KMS-11 (cell line): ENCODE data around the gene BNIPL.

ENCODE experiments used
- H2AFZ ChIP-seq: fragments of 200-600 bp; sonication (generic); 2 replicates; pipeline ENCODE4 v1.6.1; 2016; ENCODE audit warnings: antibody characterized with exemption, mixed run types, low read depth
- H3K27ac ChIP-seq: fragments of 200-600 bp; sonication (generic); 2 replicates; pipeline ENCODE4 v1.6.1; 2016; ENCODE audit warnings: mild to moderate bottlenecking, mixed run types
- H3K27me3 ChIP-seq: fragments of 200-600 bp; sonication (generic); 2 replicates; pipeline ENCODE4 v1.6.1; 2017; ENCODE audit warnings: mild to moderate bottlenecking, low read depth, mixed run types, moderate library complexity; ENCODE audit not compliant: insufficient read depth
- H3K36me3 ChIP-seq: fragments of 200-600 bp; sonication (generic); 2 replicates; pipeline ENCODE4 v1.6.1; 2017; ENCODE audit warnings: mild to moderate bottlenecking, mixed run types; ENCODE audit not compliant: insufficient read depth
- H3K4me1 ChIP-seq: fragments of 200-600 bp; sonication (generic); 2 replicates; pipeline ENCODE4 v1.6.1; 2016; ENCODE audit warnings: mild to moderate bottlenecking, low read depth, mixed run types; ENCODE audit not compliant: poor library complexity, severe bottlenecking
- H3K4me2 ChIP-seq: fragments of 200-600 bp; sonication (generic); 2 replicates; pipeline ENCODE4 v1.7.0; 2016; ENCODE audit warnings: mild to moderate bottlenecking, mixed run types
- H3K4me3 ChIP-seq: fragments of 200-600 bp; sonication (generic); IDR thresholded peaks from 2 replicates; pipeline ENCODE4 v1.6.1; 2017; ENCODE audit warnings: low read depth, low read length, mixed read lengths; ENCODE audit not compliant: insufficient read depth
- H3K79me2 ChIP-seq: fragments of 200-600 bp; sonication (generic); 2 replicates; pipeline ENCODE4 v1.6.1; 2016; ENCODE audit warnings: low read depth, mixed run types; ENCODE audit not compliant: insufficient read depth
- H3K9ac ChIP-seq: fragments of 200-600 bp; sonication (generic); 2 replicates; pipeline ENCODE4 v1.6.1; 2016; ENCODE audit warnings: mild to moderate bottlenecking, mixed run types
- H4K20me1 ChIP-seq: fragments of 200-600 bp; sonication (generic); 2 replicates; pipeline ENCODE4 v1.6.1; 2016; ENCODE audit warnings: mild to moderate bottlenecking, mixed run types; ENCODE audit not compliant: insufficient read depth
- CTCF ChIP-seq: fragments of 200-600 bp; sonication (generic); conservative IDR thresholded peaks from 2 replicates; pipeline ENCODE4 v1.6.1; 2017; ENCODE audit warnings: low read depth, mild to moderate bottlenecking, antibody characterized with exemption, low read length, moderate library complexity, mixed read lengths

The BNIPL gene

GRCh38 chr1:151060657-151061421, 24.5 kb downstream of the BNIPL start:
- TF ChIP-seq CTCF = no peak
- Histone ChIP-seq H3K4me2 (0 out of 2 replicates have a peak overlapping the region, but pooled peaks have one; percentile 93), H3K36me3 (no peaks in the 10 kb centered on the region; the same call in 1 of the 2 replicates), H3K9ac (no peak overlapping the region), H3K27ac (no peak overlapping the region), H3K79me2 (peaks cover 44% of the 10 kb centered on the region), H2AFZ (peak overlapping the region; percentile 90; the same call in 1 of the 2 replicates), H3K27me3 (no peaks in the 10 kb centered on the region), H3K4me1 (peaks cover 33% of the 10 kb centered on the region), H4K20me1 (peaks cover 3% of the 10 kb centered on the region; the same call in 1 of the 2 replicates), H3K4me3 (no peak overlapping the region)

- H2AFZ ChIP-seq = no peak overlapping the region
- H3K4me1 ChIP-seq = peaks cover 25% of the 10 kb centered on the region
- H3K4me2 ChIP-seq = no peak overlapping the region
- no peaks in the 10 kb centered on the region for H3K27me3 ChIP-seq
- H3K36me3 ChIP-seq = no peaks in the 10 kb centered on the region
- H3K4me3 ChIP-seq = no peak overlapping the region
- H3K79me2 ChIP-seq = peaks cover 35% of the 10 kb centered on the region
- no peak overlapping the region for H3K27ac ChIP-seq
- no peak overlapping the region for H3K9ac ChIP-seq
- no peaks in the 10 kb centered on the region for H4K20me1 ChIP-seq
- TF ChIP-seq CTCF = no peak
These were observed 25.3 kb downstream of the BNIPL start for GRCh38 chr1:151061704-151062103.

- Histone ChIP-seq H3K4me2 (no peak overlapping the region), H4K20me1 (no peaks in the 10 kb centered on the region), H3K4me3 (no peak overlapping the region), H3K27me3 (no peaks in the 10 kb centered on the region), H3K9ac (no peak overlapping the region), H3K36me3 (no peaks in the 10 kb centered on the region), H2AFZ (no peak overlapping the region), H3K4me1 (peaks cover 13% of the 10 kb centered on the region), H3K27ac (no peak overlapping the region), H3K79me2 (peaks cover 24% of the 10 kb centered on the region)
- no peak for TF ChIP-seq CTCF
These were observed 26.5 kb downstream of the BNIPL start for GRCh38 chr1:151062741-151063371.

GRCh38 chr1:151065089-151065645, 28.8 kb downstream of the BNIPL start:
- no peak for TF ChIP-seq CTCF
- no peak overlapping the region for H3K4me3 ChIP-seq
- H4K20me1 ChIP-seq = no peaks in the 10 kb centered on the region
- no peaks in the 10 kb centered on the region for H3K27me3 ChIP-seq
- no peak overlapping the region for H3K4me2 ChIP-seq
- no peaks in the 10 kb centered on the region for H3K36me3 ChIP-seq
- 0 out of 2 replicates have a peak, but pooled peaks cover under 1% of the 10 kb centered on the region for H3K79me2 ChIP-seq
- H3K27ac ChIP-seq = no peak overlapping the region
- peaks cover 8% of the 10 kb centered on the region for H3K4me1 ChIP-seq
- H2AFZ ChIP-seq = no peak overlapping the region
- H3K9ac ChIP-seq = no peak overlapping the region
